ENCODE data around the gene CEACAM1. TPM values are rescaled to one million over a fixed set of nuclear protein-coding genes. Genes with fewer than 3 reads are reported as not detected.

The CEACAM1 gene
- total RNA-seq, 1 experiment from 2014 or later = 2.0 TPM

- Mint-ChIP-seq H3K27ac (no peak overlapping the region), H3K9me3 (peaks cover 10% of the 10 kb centered on the region), H3K36me3 (peaks cover 2% of the 10 kb centered on the region; the same call in 1 of the 2 replicates), H3K4me1 (peaks cover 29% of the 10 kb centered on the region), H3K4me3 (no peak overlapping the region), H3K27me3 (ENCODE audit: low read depth) (peaks cover 20% of the 10 kb centered on the region)
- ChIA-PET CTCF (interaction anchor here (0.5 to 4.7 kb wide), 15 partner anchors 10 to 149 kb away, joined by 3 to 39 read pairs (median 5); no protein-coding TSS in a partner anchor), POLR2A (no interaction called here)
- no peak for TF ChIP-seq ZBTB43 (CRISPR knock-in tag; IDR thresholded peaks at IDR 0.05)
- peak; percentile 93 for TF ChIP-seq ZNF263 (CRISPR knock-in tag; IDR thresholded peaks at IDR 0.05; ENCODE audit: low read depth)
- no peak; the same call in 1 of the 2 replicates for ATAC-seq
- DNase-seq (ENCODE audit: low spot score) = no peak
Observed at GRCh38 chr19:42561512-42561911, 33.2 kb upstream of the CEACAM1 start.

- H3K4me1 Mint-ChIP-seq = peaks cover 33% of the 10 kb centered on the region
- no peak for TF ChIP-seq CDX4 (CRISPR knock-in tag; IDR thresholded peaks at IDR 0.05; ENCODE audit: borderline replicate concordance)
- TF ChIP-seq IRF2 (CRISPR knock-in tag; IDR thresholded peaks at IDR 0.05; ENCODE audit: borderline replicate concordance, low read depth) = no peak
- no peak for TF ChIP-seq ZNF512 (CRISPR knock-in tag; IDR thresholded peaks at IDR 0.05; ENCODE audit: borderline replicate concordance)
- no peak for TF ChIP-seq ELF4 (CRISPR knock-in tag; IDR thresholded peaks at IDR 0.05; ENCODE audit: low read depth)
- TF ChIP-seq STAT6 (CRISPR knock-in tag; conservative IDR thresholded peaks at IDR 0.05; ENCODE audit: low read depth) = no peak
- no peak for TF ChIP-seq ZNF263 (CRISPR knock-in tag; IDR thresholded peaks at IDR 0.05; ENCODE audit: low read depth)
- no peak for TF ChIP-seq ERG (CRISPR knock-in tag; IDR thresholded peaks at IDR 0.05)
- no peak for TF ChIP-seq ETV6 (CRISPR knock-in tag; IDR thresholded peaks at IDR 0.05)
- no peak for TF ChIP-seq RORB (CRISPR knock-in tag; IDR thresholded peaks at IDR 0.05)
- TF ChIP-seq PRDM15 (CRISPR knock-in tag; IDR thresholded peaks at IDR 0.05) = no peak
- no peak for TF ChIP-seq SP1 (CRISPR knock-in tag; conservative IDR thresholded peaks at IDR 0.05)
- no peak for TF ChIP-seq ZNF396 (CRISPR knock-in tag; IDR thresholded peaks at IDR 0.05; ENCODE audit: borderline replicate concordance)
- TF ChIP-seq CREB1 (CRISPR knock-in tag; IDR thresholded peaks at IDR 0.05) = no peak
- no peak for TF ChIP-seq JUN (CRISPR knock-in tag; IDR thresholded peaks at IDR 0.05)
- TF ChIP-seq FOXP4 (CRISPR knock-in tag; IDR thresholded peaks at IDR 0.05) = no peak
- CTCF ChIA-PET = interaction anchor here (1.2 to 4.7 kb wide), 4 partner anchors 31 to 120 kb away, joined by 4 to 39 read pairs (median 6); no protein-coding TSS in a partner anchor
- POLR2A ChIA-PET = no interaction called here
- DNase-seq (ENCODE audit: low spot score) = no peak
- H3K9me3 Mint-ChIP-seq = peaks cover 10% of the 10 kb centered on the region
- no peak overlapping the region for H3K4me3 Mint-ChIP-seq
- no peak overlapping the region for H3K27ac Mint-ChIP-seq
- H3K36me3 Mint-ChIP-seq = peaks cover 2% of the 10 kb centered on the region; the same call in 1 of the 2 replicates
- ATAC-seq = no peak
- H3K27me3 Mint-ChIP-seq (ENCODE audit: low read depth) = peaks cover 22% of the 10 kb centered on the region
Observed at GRCh38 chr19:42560731-42561130, 32.5 kb upstream of the CEACAM1 start.

Measured in WTC11 (cell line).